Measurements from ENCODE around the gene LCP2.

The LCP2 gene

DNA sequence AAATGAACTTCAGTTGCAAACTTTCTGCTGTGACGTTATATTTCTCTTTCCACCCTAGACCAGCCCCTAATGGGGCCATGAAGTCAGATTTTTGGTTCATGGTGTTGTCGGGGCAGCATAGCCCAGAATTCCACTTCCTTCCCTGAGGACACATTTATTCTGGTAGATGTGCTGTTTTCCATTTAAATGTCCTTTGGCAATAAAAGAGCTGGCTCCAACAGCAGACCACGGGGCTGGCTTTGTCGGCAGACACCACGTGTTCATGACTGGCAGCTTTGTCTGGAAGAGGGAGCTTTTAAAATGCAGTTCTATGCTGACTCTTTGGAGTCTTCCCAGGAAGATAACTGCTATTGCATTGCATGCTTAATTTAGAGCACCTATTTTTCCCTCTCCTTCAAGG is 17.6 kb upstream of the LCP2 start:
- H3K36me3 ChIP-seq (ENCODE audit: control insufficient read depth, insufficient read depth, low read length): no peaks in the 10 kb centered on the region
- no peak overlapping the region for H3K27ac ChIP-seq (ENCODE audit: low read depth, low read length)
- H3K4me1 ChIP-seq (ENCODE audit: control insufficient read depth, insufficient read depth, low read length): peaks cover 28% of the 10 kb centered on the region
- no peaks in the 10 kb centered on the region for H3K9me3 ChIP-seq (ENCODE audit: control insufficient read depth, insufficient read depth, low read depth, low read length)
- no peak overlapping the region for H3K4me3 ChIP-seq (ENCODE audit: low read depth, low read length)
- H3K9ac ChIP-seq (ENCODE audit: low read length): no peak overlapping the region
- H3K27me3 ChIP-seq (ENCODE audit: control insufficient read depth, insufficient read depth, low read length): no peaks in the 10 kb centered on the region

DNA sequence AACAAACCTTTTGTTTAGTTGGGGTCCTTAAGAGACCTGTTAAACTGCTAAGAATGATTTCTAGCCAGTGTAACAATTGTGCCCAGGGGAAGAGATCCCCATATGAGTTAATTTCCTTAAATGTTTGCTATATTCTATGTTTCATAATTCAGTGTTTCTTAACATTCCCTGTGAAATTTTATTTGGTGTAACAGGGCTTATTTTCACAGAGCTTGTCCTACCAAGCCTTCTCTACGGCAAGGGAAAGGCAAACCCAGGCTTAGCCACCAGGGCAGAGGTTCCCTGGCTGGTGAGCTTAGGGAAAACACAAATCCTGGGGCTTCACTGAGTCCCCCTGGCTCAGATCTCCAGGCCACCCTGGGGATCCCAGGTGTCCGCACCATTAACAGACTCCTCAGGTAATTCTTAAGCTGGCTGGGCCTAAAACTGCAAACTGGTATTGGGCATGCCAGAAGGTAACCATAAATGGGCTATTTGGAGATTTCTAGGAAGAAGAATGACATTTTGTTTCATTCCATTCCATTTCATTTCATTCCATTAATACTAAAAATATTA is 17.0 kb upstream of the LCP2 start:
- no peaks in the 10 kb centered on the region for H3K9me3 ChIP-seq (ENCODE audit: control insufficient read depth, insufficient read depth, low read depth, low read length)
- H3K9ac ChIP-seq (ENCODE audit: low read length): no peak overlapping the region
- no peak overlapping the region for H3K4me3 ChIP-seq (ENCODE audit: low read depth, low read length)
- H3K27ac ChIP-seq (ENCODE audit: low read depth, low read length): no peak overlapping the region
- H3K4me1 ChIP-seq (ENCODE audit: control insufficient read depth, insufficient read depth, low read length): peaks cover 28% of the 10 kb centered on the region
- no peaks in the 10 kb centered on the region for H3K36me3 ChIP-seq (ENCODE audit: control insufficient read depth, insufficient read depth, low read length)
- H3K27me3 ChIP-seq (ENCODE audit: control insufficient read depth, insufficient read depth, low read length): no peaks in the 10 kb centered on the region

DNA sequence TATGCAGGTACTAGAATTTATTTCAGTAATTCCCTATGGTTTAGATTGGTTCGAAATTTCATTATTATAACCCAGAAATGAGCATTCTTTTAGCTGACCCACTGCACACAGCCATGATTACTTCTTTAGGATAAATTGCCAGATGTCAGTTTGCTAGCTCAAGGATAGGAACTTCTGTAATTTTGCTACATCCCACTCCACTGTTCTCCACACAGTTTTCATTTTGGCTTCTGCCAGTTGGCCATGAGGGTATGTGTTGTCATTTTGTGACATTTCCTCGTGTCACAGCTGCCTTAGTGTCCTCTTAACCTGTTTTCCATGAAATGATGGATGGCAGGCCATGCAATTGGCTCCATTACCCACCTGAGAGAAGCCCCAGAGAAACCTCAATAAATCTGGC is 16.2 kb upstream of the LCP2 start:
- no peak overlapping the region for H3K4me3 ChIP-seq (ENCODE audit: low read depth, low read length)
- no peaks in the 10 kb centered on the region for H3K36me3 ChIP-seq (ENCODE audit: control insufficient read depth, insufficient read depth, low read length)
- no peak overlapping the region for H3K27ac ChIP-seq (ENCODE audit: low read depth, low read length)
- no peaks in the 10 kb centered on the region for H3K9me3 ChIP-seq (ENCODE audit: control insufficient read depth, insufficient read depth, low read depth, low read length)
- H3K27me3 ChIP-seq (ENCODE audit: control insufficient read depth, insufficient read depth, low read length): no peaks in the 10 kb centered on the region
- H3K4me1 ChIP-seq (ENCODE audit: control insufficient read depth, insufficient read depth, low read length): peaks cover 28% of the 10 kb centered on the region
- no peak overlapping the region for H3K9ac ChIP-seq (ENCODE audit: low read length)

DNA sequence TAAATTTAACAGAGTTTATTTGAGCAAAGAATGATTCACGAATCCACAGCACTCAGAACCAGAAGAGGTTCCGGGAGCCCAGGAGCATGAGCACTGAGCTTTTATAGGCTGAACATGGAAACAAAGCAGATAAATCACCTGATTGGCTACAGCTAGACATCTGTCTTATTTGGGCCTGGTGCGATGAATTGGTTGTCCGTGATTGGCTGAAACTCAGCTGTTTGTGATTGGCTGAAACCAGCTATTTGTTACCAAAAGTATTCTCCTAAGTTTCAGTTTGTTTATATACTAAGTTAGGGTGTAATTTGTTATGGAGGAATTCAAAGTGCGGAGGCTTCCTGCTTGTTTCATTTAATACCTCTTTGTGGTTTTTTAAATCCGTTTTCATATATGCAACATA is 15.8 kb upstream of the LCP2 start:
- Histone ChIP-seq H3K36me3 (ENCODE audit: control insufficient read depth, insufficient read depth, low read length) (no peaks in the 10 kb centered on the region), H3K27me3 (ENCODE audit: control insufficient read depth, insufficient read depth, low read length) (no peaks in the 10 kb centered on the region), H3K4me3 (ENCODE audit: low read depth, low read length) (no peak overlapping the region), H3K9me3 (ENCODE audit: control insufficient read depth, insufficient read depth, low read depth, low read length) (no peaks in the 10 kb centered on the region), H3K9ac (ENCODE audit: low read length) (no peak overlapping the region), H3K27ac (ENCODE audit: low read depth, low read length) (no peak overlapping the region), H3K4me1 (ENCODE audit: control insufficient read depth, insufficient read depth, low read length) (peaks cover 28% of the 10 kb centered on the region)

DNA sequence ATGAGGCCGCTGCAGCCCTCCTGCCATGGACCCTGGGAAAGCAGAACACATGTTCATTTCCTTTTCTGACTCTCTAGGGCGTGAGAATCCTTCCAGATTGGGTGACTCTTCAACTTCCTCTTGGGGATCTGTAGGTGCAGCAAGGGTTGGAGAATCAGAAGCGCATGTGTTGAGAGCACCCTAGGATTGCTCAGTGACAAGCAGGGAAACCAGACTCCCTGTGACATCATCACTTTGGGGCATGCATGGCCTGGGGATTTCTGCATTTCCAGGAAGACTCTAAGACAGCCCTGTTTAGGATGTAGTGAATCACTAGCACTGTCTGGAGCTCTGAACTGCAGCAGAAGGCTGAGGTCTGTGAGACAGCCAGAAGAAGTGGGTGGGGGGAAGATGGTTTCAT is 15.1 kb upstream of the LCP2 start:
- no peaks in the 10 kb centered on the region for H3K9me3 ChIP-seq (ENCODE audit: control insufficient read depth, insufficient read depth, low read depth, low read length)
- H3K27ac ChIP-seq (ENCODE audit: low read depth, low read length): no peak overlapping the region
- H3K36me3 ChIP-seq (ENCODE audit: control insufficient read depth, insufficient read depth, low read length): no peaks in the 10 kb centered on the region
- no peak overlapping the region for H3K4me3 ChIP-seq (ENCODE audit: low read depth, low read length)
- peaks cover 30% of the 10 kb centered on the region for H3K4me1 ChIP-seq (ENCODE audit: control insufficient read depth, insufficient read depth, low read length)
- H3K27me3 ChIP-seq (ENCODE audit: control insufficient read depth, insufficient read depth, low read length): no peaks in the 10 kb centered on the region
- H3K9ac ChIP-seq (ENCODE audit: low read length): no peak overlapping the region

DNA sequence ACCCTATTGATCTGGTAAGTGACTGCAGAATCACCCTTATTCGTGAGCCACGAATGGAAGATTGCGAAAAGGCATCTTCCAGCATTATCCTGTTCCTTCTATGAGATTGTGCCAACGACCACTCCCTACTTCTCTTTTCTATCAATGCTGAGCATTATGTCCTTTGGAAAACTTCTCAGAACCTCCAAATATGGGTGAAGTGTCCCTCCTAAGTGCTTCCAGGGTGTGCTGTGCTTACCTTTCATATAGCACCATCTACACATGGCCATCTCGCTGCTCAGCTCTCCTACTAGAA is 14.7 kb upstream of the LCP2 start:
- Histone ChIP-seq H3K36me3 (ENCODE audit: control insufficient read depth, insufficient read depth, low read length) (no peaks in the 10 kb centered on the region), H3K4me3 (ENCODE audit: low read depth, low read length) (no peak overlapping the region), H3K4me1 (ENCODE audit: control insufficient read depth, insufficient read depth, low read length) (peaks cover 33% of the 10 kb centered on the region), H3K9ac (ENCODE audit: low read length) (no peak overlapping the region), H3K9me3 (ENCODE audit: control insufficient read depth, insufficient read depth, low read depth, low read length) (no peaks in the 10 kb centered on the region), H3K27ac (ENCODE audit: low read depth, low read length) (no peak overlapping the region), H3K27me3 (ENCODE audit: control insufficient read depth, insufficient read depth, low read length) (no peaks in the 10 kb centered on the region)

DNA sequence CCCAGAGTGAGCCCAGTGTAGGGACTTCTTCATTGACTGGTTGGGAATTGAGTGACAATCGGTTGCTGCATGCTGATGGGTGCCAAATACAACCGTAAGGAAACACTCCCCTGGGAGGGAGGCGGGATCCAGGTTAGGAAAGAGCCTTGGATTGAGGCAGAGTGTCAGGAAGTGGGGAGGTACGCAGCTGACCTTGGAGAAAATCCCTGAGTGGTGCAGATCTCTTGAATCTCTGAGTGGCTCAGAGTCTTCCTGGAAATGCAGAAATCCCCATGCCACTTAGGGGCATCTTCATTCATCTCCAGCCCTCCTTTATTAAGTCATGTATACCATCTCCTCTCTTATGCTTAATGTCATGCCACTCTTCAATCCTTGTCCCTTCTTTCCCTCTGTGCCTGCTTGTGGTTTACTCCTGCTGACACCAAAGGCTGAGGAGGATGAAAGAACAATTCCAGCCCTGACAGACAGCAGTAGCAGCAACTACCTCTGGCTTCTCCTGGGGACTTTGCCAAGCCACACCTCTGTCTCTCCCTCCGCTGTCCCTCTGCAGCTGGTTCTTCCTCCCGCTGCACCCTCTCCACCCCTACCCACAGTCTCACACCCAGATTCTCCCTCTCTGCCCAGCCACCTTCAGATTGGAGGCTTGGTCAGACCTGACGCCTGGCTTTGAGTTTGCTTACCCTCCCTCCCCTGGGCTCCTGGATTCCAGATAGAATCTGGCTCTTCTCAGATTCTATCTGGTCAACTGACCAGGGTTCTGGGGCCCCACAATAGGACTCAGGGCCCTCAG is 14.1 kb upstream of the LCP2 start:
- Histone ChIP-seq H3K9me3 (ENCODE audit: control insufficient read depth, insufficient read depth, low read depth, low read length) (no peaks in the 10 kb centered on the region), H3K27me3 (ENCODE audit: control insufficient read depth, insufficient read depth, low read length) (no peaks in the 10 kb centered on the region), H3K36me3 (ENCODE audit: control insufficient read depth, insufficient read depth, low read length) (no peaks in the 10 kb centered on the region), H3K27ac (ENCODE audit: low read depth, low read length) (no peak overlapping the region), H3K4me1 (ENCODE audit: control insufficient read depth, insufficient read depth, low read length) (peaks cover 33% of the 10 kb centered on the region), H3K4me3 (ENCODE audit: low read depth, low read length) (no peak overlapping the region), H3K9ac (ENCODE audit: low read length) (no peak overlapping the region)

DNA sequence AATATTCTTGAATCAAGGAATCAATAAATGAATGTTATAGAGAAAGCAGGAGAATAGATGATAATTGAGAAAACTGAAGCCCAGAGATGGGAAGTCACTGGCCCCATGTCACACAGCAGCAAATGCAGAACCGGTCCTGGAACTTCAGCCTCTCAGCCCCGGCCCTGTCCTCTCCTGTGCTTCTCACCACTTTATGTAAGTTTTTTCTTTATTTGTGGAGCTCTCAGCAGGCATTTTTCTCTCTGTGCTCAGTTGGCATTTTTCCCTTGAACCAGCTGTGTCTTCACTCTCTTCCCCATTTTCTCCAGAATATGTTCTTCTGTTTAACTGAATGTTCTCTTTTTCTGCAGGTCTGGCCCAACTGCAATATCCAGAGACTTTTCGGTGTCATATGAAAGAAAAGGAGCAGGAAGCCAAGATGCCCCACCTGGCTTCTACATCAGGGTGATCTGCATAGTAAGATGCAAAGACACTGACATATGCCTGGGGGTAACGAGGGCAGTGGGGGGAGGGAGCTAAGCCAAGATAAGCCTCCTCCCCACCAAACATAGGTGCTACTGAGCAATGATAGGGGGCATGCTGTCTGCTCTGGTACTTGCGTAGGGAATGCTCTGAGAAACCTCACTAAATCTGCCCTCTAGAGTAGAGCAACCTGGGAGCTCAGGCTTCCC is 12.8 kb upstream of the LCP2 start:
- Histone ChIP-seq H3K27ac (ENCODE audit: low read depth, low read length) (no peak overlapping the region), H3K9me3 (ENCODE audit: control insufficient read depth, insufficient read depth, low read depth, low read length) (no peaks in the 10 kb centered on the region), H3K4me3 (ENCODE audit: low read depth, low read length) (no peak overlapping the region), H3K9ac (ENCODE audit: low read length) (no peak overlapping the region), H3K4me1 (ENCODE audit: control insufficient read depth, insufficient read depth, low read length) (peaks cover 36% of the 10 kb centered on the region), H3K27me3 (ENCODE audit: control insufficient read depth, insufficient read depth, low read length) (no peaks in the 10 kb centered on the region), H3K36me3 (ENCODE audit: control insufficient read depth, insufficient read depth, low read length) (no peaks in the 10 kb centered on the region)

DNA sequence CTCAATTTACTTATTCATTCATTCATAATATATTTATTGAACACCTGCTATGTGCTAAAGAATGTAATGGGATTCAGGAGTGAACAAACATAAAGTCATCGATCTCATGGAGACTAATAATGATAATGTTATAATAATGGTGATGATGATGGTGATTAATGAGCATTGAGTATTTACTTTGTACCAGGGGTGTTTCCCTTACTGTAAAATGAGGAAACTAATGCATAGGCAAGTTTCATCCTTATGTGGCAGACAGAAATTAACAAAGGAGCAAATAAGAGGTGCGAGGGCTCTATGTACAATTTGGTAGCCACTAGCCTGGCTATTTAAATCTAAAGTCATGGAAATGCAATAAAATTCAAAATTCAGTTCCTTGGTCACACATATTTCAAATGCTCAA is 11.1 kb upstream of the LCP2 start:
- Histone ChIP-seq H3K4me1 (ENCODE audit: control insufficient read depth, insufficient read depth, low read length) (peaks cover 35% of the 10 kb centered on the region), H3K4me3 (ENCODE audit: low read depth, low read length) (no peak overlapping the region), H3K27me3 (ENCODE audit: control insufficient read depth, insufficient read depth, low read length) (no peaks in the 10 kb centered on the region), H3K9me3 (ENCODE audit: control insufficient read depth, insufficient read depth, low read depth, low read length) (no peaks in the 10 kb centered on the region), H3K36me3 (ENCODE audit: control insufficient read depth, insufficient read depth, low read length) (no peaks in the 10 kb centered on the region), H3K9ac (ENCODE audit: low read length) (no peak overlapping the region), H3K27ac (ENCODE audit: low read depth, low read length) (no peak overlapping the region)

DNA sequence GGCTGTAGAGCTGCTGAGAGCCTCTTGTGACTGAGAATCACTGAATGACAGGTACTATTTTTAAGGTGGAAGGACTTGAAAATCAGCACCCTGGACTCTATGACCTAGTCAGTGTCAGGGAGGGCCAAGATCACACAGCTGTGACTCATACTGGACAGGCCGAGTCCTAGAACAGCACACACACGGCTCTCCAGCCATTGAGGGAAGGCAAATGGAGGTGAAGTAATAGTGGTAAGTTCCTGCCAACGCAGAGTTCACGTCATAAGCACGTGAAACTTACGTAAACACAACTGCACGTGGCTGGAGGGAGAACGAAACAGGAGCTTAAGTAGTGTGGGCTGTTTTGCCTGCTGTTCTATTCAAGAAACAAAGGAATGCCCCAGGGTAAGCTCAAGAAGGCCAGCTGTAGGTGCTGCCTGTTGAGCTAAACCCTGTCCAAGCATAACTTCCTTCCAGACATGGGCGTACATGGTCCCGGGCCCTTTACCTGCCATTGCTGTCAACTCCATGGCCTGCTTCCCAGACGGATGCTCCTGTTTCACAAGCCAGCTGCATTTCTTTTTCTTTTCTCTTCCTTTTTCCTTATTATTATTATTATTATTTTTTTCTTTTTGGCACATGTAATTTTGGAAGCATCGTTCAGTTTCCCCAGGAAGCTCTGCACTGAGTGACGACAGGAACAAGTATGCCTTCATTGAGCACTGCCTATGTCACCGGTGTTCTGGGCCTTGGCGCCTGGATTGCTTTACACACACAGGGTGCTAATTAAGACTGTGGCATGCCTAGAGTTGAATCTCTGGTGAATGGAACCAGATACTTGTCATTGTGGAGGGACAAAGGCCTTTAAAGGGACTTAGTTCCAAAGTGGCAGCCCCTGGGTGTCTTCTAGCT is 10.2 kb upstream of the LCP2 start:
- H3K9ac ChIP-seq (ENCODE audit: low read length): no peak overlapping the region
- H3K4me3 ChIP-seq (ENCODE audit: low read depth, low read length): no peak overlapping the region
- H3K27me3 ChIP-seq (ENCODE audit: control insufficient read depth, insufficient read depth, low read length): no peaks in the 10 kb centered on the region
- no peak overlapping the region for H3K27ac ChIP-seq (ENCODE audit: low read depth, low read length)
- H3K4me1 ChIP-seq (ENCODE audit: control insufficient read depth, insufficient read depth, low read length): peaks cover 37% of the 10 kb centered on the region
- H3K9me3 ChIP-seq (ENCODE audit: control insufficient read depth, insufficient read depth, low read depth, low read length): no peaks in the 10 kb centered on the region
- no peaks in the 10 kb centered on the region for H3K36me3 ChIP-seq (ENCODE audit: control insufficient read depth, insufficient read depth, low read length)

DNA sequence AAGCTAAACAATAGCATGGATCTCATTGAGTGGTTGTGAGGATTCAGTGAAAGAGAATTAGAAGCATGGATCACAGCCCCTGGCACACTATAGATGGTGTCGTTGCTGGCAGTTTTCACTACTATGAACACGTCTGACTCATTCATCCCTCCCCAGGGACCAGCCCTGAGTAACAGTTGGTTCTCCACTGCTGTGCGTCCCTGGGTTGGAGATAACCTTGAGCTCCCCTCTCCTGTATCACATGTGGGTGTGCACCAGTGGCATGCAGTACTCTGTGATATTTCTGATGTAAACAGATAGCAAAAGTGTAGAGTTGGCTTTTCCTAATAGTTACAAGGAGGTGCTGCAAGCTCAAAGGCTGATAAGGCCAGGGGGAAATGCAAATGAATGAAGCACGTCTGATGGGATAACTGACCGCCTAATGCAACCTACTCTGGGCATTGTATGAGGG is 8.8 kb upstream of the LCP2 start:
- peaks cover 34% of the 10 kb centered on the region for H3K4me1 ChIP-seq (ENCODE audit: control insufficient read depth, insufficient read depth, low read length)

More for the DNA sequence above, 8.8 kb upstream of the LCP2 start:
- no peak overlapping the region for H3K9ac ChIP-seq (ENCODE audit: low read length)
- no peak overlapping the region for H3K4me3 ChIP-seq (ENCODE audit: low read depth, low read length)
- no peaks in the 10 kb centered on the region for H3K9me3 ChIP-seq (ENCODE audit: control insufficient read depth, insufficient read depth, low read depth, low read length)
- H3K27me3 ChIP-seq (ENCODE audit: control insufficient read depth, insufficient read depth, low read length): no peaks in the 10 kb centered on the region
- H3K36me3 ChIP-seq (ENCODE audit: control insufficient read depth, insufficient read depth, low read length): no peaks in the 10 kb centered on the region
- no peak overlapping the region for H3K27ac ChIP-seq (ENCODE audit: low read depth, low read length)
